ENCODE data around the gene LRP1B.

LRP1B gene

GRCh38 chr2:141468761-141469160 lies 662.1 kb downstream of the LRP1B start:
- no peak overlapping the region for H3K4me3 ChIP-seq (replicated peaks; ENCODE audit: low read depth, low read length)
- DNase-seq (ENCODE audit: extremely low read depth, low read depth): no peak
- no peak for TF ChIP-seq CTCF (IDR thresholded peaks at IDR 0.05; ENCODE audit: low read depth, low read length, missing control alignments)

- DNase-seq (ENCODE audit: extremely low read depth, low read depth): no peak
- no peak for TF ChIP-seq CTCF (IDR thresholded peaks at IDR 0.05; ENCODE audit: low read depth, low read length, missing control alignments)
- H3K4me3 ChIP-seq (replicated peaks; ENCODE audit: low read depth, low read length): no peak overlapping the region
Observed at GRCh38 chr2:141467331-141467730, 663.5 kb downstream of the LRP1B start.

- H3K4me3 ChIP-seq (replicated peaks; ENCODE audit: low read depth, low read length): no peak overlapping the region
- no peak for DNase-seq (ENCODE audit: extremely low read depth, low read depth)
- no peak for TF ChIP-seq CTCF (IDR thresholded peaks at IDR 0.05; ENCODE audit: low read depth, low read length, missing control alignments)
Observed at GRCh38 chr2:141464995-141465394, 665.8 kb downstream of the LRP1B start.

- no peak for DNase-seq (ENCODE audit: extremely low read depth, low read depth)
- TF ChIP-seq CTCF (IDR thresholded peaks at IDR 0.05; ENCODE audit: low read depth, low read length, missing control alignments): no peak
- no peak overlapping the region for H3K4me3 ChIP-seq (replicated peaks; ENCODE audit: low read depth, low read length)
Observed at GRCh38 chr2:141458351-141458750, 672.5 kb downstream of the LRP1B start.

GRCh38 chr2:141455877-141456276 lies 674.9 kb downstream of the LRP1B start:
- DNase-seq (ENCODE audit: extremely low read depth, low read depth): no peak
- no peak overlapping the region for H3K4me3 ChIP-seq (replicated peaks; ENCODE audit: low read depth, low read length)
- no peak for TF ChIP-seq CTCF (IDR thresholded peaks at IDR 0.05; ENCODE audit: low read depth, low read length, missing control alignments)

GRCh38 chr2:141455211-141455826 lies 675.5 kb downstream of the LRP1B start:
- no peak overlapping the region for H3K4me3 ChIP-seq (replicated peaks; ENCODE audit: low read depth, low read length)
- DNase-seq (ENCODE audit: extremely low read depth, low read depth): no peak
- no peak for TF ChIP-seq CTCF (IDR thresholded peaks at IDR 0.05; ENCODE audit: low read depth, low read length, missing control alignments)

GRCh38 chr2:141440072-141440635 lies 690.7 kb downstream of the LRP1B start:
- no peak for DNase-seq (ENCODE audit: extremely low read depth, low read depth)
- no peak for TF ChIP-seq CTCF (IDR thresholded peaks at IDR 0.05; ENCODE audit: low read depth, low read length, missing control alignments)
- no peak overlapping the region for H3K4me3 ChIP-seq (replicated peaks; ENCODE audit: low read depth, low read length)
